CD4-positive, alpha-beta T cell treated with Interleukin-4 for 4 hours (primary cell): ENCODE measurements around the gene DRGX.

ENCODE experiments used
- DNase-seq: peaks from one replicate; pipeline ENCODE4 v3.0.0-alpha.2; 2020

Gene DRGX

DNA sequence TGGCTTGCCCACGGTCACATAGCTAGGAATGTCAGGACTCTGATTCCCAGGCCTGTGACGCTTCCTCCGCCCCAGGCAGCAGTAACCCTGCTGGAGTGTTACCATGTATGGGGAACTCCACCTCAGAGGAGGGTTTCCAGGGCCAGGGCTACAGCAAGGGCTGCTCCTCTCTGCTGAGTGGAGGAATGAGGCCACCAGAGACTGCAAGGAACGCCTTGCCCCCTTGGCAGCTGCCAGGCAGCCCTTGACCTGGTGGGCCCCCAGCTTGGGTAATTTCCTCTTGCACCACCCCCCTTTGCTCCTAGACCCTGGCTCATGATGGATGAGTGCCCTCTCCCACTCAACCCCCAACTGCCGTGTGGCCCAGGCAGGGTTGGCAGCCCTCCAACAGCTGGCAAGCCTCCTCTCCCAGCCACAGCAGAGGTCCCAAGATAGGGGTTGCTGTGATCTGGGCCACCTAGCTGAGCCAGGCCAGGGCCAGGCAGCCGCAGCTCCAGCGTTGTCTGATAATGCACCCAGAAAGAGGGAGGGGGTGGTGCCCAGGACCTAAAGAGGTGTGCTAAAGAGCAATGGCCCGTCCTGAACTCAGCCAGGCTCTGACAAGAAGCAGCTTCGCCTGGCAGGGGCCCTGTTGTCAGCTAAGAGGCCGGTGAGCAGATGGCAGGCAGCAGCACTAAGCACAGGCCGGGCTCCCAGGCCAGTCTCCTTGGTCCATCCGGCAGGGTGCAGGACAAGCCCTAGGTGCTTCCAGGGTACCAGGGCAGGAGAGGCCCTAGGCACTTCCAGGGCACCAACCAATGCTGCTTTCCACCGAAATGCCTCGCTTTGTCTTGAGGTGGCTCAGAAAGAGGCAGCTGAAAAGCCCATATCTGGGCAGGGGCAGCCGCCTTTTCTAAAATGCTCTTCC, 35.4 kb downstream of the DRGX start:
- no peak for DNase-seq

DNA sequence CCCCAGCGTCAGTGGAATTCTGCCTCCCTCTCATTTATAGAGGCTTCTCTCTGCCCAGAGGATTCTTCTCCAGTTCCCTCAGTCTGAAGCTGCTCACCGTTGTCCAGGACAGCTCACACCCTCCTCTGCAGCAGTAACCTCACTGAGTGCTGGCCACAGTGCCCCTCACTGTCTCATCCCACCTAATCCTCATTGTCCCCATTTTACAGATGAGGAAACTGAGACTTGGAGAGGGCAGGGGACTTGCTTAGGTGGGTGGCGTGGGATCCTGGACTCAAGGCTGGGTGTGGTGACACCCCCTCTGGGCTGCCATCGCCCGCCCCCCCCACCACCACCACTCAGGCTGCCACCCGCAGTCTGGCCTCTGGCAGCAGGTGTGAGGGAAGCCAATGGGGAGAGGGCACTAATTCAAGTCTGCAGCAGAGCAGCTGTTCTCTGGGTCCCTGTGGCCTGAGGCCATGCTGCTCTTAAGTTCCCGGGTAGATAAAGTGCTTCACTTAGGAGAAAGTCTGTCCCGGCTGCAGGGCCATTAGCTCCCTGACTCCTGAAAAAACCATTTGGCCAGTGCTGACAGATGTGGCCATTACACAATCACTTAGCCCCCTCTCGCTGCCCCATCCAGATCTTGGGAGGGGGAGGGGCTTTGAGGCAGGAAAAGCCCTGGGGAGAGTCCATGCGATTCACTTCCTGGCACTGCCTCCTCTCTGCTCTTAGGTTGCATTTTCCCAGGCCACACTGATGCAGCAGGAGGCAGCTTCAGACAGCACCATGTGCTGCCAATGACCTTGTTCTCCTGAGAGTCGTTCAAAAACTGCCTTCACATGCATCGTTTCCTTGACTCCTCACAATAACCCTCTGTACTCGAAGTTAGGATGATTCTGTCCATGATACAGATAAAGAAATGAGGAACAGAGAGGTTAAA, 36.3 kb downstream of the DRGX start:
- no peak for DNase-seq

DNA sequence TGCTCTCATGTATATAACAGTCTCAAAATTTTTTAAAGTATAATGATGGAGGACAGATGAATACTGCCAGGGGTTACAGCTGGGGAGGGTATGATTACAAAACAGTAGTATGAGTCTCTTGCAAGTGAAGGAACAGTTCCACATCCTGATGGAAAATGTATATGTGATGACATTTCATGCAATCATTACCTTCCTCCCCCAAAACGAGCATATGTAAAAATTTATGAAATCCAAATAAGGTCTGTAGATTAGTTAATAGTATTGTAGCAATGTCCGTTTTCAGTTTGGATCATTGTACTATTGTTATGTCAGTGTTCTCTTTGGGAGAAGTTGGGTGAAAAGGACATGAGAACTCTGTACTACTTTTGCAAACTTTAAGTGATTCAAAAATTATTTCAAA, 38.0 kb downstream of the DRGX start:
- no peak for DNase-seq

- DNase-seq: no peak
These were observed 38.9 kb downstream of the DRGX start for GRCh38 chr10:49356944-49357343.

DNA sequence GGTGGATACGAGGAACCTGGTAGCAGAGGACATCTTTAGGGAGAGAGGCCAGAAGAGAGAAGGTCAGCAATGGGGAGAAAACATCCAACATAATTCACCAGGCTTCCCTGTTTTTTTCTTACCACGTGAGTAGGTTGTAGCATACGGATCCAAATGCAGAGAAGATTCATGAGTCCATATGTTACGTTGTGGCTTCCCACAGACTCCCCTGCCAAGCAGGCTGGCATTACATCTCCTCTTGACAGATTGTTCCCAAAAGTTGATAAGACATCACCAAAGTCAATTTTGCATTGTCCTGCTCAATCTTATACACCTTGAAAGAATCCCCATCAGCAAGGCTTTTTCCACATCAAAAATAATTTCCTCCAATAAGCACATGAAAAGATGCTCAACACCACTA, 39.7 kb downstream of the DRGX start:
- DNase-seq: no peak

- no peak for DNase-seq
These were observed 40.7 kb downstream of the DRGX start for GRCh38 chr10:49355221-49355620.

GRCh38 chr10:49354593-49354992, 41.3 kb downstream of the DRGX start:
- DNase-seq: no peak

- no peak for DNase-seq
These were observed 41.9 kb downstream of the DRGX start for GRCh38 chr10:49353895-49354566.

DNA sequence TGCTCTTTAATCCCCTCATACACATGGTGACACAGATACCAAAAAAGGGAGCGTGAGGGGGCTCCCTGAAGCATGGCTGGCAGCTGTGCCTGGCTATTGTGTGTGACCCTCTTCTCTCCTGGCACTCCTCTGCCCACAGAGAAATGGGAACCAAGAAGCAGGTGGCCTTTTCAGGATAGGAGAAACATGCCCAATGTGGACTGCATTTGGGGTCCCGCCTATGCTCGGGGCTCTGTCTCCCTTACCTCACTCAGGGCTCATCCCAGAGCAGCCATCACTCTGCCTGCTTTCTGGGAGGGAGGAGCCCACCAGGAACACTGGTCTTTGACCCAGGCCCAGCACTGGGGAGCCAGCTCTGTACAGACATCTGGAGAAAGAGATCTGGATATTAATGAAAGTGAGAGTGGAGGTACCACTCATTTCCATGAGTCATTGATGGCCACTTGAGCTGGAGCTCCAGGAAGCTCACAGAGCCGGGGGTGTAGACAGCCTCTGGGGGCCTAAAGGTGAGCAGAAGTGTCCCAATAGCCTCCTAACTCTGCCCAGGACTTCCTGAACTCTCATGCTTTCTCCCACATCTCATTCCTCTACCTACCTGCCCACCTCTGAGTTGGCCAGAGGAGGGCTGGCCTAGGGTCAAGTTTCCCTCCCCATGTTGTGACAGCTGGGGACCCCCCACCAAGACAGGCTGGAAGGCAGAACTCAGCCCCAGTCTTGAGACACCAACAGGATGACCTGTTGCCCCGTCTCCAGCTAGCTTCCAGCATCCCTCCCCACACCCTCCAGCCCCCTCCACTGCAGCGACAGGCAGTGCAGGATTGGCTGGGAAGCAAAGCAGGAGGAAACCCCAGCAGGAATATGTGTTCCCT, 42.6 kb downstream of the DRGX start:
- DNase-seq: no peak

GRCh38 chr10:49352323-49352722, 43.6 kb downstream of the DRGX start:
- no peak for DNase-seq

DNA sequence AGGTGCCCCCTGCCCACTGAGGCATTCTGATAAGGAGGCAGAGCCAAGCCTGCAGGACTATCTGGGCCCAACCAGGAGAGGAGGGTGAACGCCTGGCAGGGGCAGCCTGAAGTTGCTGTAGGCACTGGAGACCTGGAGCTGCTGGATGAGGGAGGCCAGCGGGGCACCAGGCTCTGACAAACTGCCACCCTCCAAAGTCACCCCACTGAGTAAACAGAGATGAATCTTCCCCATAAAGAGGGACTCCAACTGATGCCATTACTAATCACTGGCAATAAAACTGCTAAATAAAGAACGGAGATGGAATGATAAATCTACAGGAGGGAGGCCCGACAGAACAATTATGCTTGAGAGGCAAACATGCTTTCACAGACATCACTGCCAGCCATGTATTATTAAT, 44.2 kb downstream of the DRGX start:
- no peak for DNase-seq

DNA sequence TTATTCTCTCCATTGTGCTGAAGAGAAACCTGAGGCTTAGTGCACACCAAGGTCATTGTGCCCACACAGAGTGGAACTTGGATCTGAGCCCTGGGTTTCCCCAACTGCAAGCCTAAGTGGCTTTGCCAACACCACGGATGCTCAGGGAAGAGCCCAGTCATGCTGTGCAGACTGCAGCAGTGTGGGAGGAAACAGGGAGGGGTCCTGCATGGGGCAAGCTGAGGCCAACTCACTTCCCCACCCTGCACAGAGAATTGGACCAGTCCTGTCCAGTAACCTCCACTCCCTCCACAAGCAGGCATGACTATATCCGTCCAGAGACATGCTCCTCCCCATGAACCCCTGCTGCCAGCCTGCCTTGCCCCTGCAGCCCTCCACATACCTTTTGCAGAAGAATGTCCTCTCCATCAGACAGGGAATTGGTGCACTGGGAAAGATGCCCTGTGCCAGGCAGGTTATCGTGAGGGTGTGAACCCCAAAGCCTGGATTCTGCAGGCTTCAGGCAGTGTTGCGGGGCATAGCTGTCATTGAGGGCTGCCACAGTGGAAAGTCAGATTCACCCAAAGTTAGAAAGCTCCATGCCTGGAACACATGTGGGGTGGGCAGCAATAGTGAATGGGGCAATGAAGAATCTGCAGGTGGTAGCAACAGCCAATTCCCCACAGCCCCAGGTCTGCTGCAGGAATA, 44.9 kb downstream of the DRGX start:
- DNase-seq: no peak

- no peak for DNase-seq
These were observed 45.8 kb downstream of the DRGX start for GRCh38 chr10:49350138-49350537.

GRCh38 chr10:49349390-49349789, 46.5 kb downstream of the DRGX start:
- no peak for DNase-seq

DNA sequence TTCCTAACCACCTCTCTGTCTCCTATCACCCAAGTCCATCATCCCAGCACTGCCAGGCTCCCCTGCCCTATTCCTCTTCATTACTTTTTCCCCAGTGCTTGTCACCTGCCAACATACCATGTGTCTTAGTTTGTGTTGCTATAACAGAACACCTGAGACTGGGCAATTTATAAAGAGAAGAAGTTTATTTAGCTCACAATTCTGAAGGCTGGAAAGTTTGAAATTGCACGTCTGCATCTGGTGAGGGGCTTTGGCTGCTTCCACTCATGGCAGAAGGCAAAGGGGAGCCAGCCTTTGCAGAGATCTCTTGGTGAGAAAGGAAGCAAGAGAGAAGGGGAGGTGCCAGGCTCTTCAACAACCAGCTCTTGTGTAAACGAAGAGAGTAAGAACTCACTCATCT, 47.3 kb downstream of the DRGX start:
- no peak for DNase-seq

DNA sequence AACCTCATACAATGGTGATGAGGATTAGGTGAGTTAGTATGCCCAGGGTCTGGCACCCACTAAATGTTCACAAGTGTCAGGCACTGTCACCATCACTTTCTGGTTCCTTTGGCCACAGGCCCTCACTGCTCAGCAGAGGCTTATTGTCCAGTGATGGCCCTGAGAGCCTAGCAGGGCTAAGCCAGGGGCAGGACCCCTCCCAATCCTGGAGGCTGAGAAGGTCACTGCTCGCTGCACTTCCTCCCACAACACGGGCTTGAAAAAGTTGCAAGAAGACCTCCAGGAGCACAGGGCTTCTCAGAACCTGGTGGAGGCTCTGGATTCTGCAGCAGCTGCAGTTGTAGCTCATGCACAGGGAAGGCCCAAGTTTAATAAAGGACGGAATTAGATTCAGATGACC, 48.1 kb downstream of the DRGX start:
- DNase-seq: no peak

DNA sequence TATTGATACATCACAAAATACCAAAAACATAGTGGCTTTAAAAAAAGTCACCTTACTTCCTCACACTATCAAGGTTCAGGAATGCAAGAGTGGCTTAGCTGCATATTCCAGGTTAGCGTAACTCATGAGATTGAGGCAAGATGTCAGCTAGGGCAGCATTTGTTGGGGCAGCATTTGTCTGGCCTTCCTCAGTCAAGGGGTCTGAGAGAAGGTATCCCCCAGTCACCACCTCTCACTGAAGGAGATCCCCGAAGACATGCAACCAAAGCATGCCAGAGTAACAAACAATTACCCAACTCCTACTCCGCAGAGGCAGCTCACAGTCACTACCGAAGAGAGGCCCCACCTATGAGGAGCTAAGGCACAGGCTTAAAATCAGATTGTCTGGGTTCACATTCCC, 48.5 kb downstream of the DRGX start:
- no peak for DNase-seq

DNA sequence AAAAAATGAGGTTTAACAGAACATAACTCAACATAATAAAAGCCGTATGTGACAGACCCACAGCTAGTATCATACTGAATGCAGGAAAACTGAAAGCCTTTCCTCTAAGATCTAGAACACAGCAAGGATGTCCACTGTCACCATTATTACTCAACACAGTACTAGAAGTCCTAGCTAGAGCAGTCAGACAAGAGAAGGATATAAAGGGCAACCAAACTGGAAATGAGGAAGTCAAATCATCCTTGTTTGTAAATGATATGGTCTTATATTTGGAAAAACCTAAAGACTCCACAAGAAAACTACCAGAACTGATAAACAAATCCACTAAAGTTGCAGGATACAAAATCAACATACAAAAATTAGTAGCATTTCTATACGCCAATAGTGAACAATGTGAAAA, 51.0 kb downstream of the DRGX start:
- no peak for DNase-seq

- no peak for DNase-seq
These were observed 57.3 kb downstream of the DRGX start for GRCh38 chr10:49338604-49339003.

- DNase-seq: no peak
These were observed 60.4 kb downstream of the DRGX start for GRCh38 chr10:49335364-49335972.

DNA sequence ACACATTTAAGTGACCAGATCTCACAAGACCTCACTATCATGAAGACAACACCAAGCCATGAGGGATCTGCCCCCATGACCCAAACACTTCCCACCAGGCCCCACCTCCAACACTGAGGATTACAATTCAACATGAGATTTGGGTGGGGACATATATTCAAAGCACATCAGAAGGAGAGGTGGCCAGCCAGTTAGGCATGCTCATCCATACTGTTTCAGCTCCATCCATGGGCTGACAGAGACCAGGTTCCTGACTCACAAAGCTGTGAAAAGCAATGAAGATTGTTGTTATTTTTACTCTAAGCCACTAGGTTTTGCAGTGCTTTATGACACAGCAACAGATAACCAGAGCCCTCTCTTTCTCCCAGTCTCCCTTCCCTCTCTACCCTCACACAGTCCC, 60.9 kb downstream of the DRGX start:
- no peak for DNase-seq
